Measurements from ENCODE around the gene SLC50A1.
A peak's percentile ranks its signal among the peaks of the same experiment; 100 is the strongest.
"Not testable (repeated sequence)": the region's sequence is repeated elsewhere in the genome, so short reads cannot be mapped to it uniquely, and the experiment has no call there.

The SLC50A1 gene

GRCh38 chr1:155137154-155137949 lies 1.7 kb downstream of the SLC50A1 start:
- DNase-seq = no peak

DNA sequence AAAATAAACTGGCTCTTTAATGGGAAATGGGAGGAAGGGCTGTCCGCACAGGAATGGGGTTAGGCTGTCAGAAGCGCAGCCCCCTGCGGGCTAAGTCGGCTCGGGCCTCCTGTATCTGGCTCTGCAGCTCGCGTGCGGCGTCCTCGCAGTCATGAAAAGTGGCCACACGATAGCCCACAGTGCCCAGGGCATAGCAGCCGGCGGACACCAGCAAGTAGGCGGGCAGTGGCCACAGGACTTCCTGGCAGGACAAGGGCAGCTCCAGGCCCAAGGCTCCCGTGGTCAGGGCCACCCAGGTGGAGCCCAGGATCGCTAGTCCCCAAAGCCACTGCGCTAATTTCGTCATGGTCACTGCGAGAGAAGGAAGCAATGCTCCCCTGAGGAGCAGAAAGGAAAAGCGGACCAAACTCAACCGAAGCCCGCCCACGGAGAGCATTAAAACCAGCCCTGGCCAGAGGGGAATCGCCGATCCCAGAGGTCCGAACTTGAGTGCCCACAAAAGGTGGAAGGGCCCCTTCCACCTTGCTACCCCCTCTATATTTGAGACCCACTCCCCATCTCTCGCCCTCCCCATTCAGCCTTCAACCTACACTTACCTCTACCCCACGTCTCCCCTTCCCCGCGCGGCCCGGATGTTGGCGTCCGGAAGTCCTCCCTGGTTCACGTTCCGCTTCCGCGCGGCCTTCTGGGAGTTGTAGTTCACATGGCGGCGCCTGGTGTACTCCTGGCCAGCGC lies 4.4 kb downstream of the SLC50A1 start, which contains the start of gene DPM3:
Gene DPM3 (minus strand): TSS at position 637 of the 735 bp plus-strand sequence. CDS start 291 bp downstream, at position 346.
- DNase-seq = peak; percentile 94

- DNase-seq = no peak
Measured at GRCh38 chr1:155140630-155140953, 4.9 kb downstream of the SLC50A1 start.

- DNase-seq = no peak
Measured at GRCh38 chr1:155141749-155142148, 6.1 kb downstream of the SLC50A1 start.

- no peak for DNase-seq
Measured at GRCh38 chr1:155145491-155145890, 9.8 kb downstream of the SLC50A1 start.

GRCh38 chr1:155155996-155156643 lies 20.5 kb downstream of the SLC50A1 start:
- not testable (repeated sequence) for DNase-seq

GRCh38 chr1:155158991-155159390 lies 23.3 kb downstream of the SLC50A1 start:
- no peak for DNase-seq

DNA sequence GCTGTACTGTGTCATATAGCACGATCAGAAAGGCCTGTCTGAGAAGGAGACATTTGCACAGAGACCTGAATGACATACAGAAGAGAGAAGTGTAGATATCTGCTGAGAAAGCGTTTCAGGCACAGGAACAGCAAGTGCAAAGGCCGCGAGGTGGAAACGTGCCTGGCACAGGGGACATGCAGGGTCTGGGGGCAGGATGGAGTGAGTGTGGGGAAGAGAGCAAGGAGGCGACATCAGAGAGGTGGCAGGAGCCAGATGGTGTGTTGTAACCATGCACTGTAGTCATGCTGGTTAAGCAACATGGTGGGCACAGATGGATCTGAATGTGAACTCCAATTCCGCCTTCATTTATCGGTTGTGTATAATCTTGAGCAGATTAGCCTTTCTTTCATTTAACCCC lies 24.5 kb downstream of the SLC50A1 start:
- DNase-seq = no peak

DNA sequence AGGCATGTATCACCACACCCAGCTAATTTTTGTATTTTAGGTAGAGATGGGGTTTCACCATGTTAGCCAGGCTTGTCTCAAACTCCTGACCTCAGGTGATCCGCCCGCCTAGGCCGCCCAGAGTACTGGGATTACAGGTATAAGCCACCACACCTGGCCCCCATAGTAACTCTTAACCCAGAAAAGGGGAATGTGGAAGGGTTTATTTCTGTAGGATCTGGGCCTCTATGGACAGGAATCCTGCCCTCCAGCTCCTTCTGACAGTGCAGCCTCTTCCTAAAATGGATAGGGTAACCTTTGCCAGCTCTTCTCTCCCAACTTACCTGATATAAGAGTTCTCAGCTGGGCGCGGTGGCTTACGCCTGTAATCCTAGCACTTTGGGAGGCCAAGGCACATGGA lies 27.0 kb downstream of the SLC50A1 start:
- not testable (repeated sequence) for DNase-seq

GRCh38 chr1:155163785-155164184 lies 28.1 kb downstream of the SLC50A1 start:
- not testable (repeated sequence) for DNase-seq

DNA sequence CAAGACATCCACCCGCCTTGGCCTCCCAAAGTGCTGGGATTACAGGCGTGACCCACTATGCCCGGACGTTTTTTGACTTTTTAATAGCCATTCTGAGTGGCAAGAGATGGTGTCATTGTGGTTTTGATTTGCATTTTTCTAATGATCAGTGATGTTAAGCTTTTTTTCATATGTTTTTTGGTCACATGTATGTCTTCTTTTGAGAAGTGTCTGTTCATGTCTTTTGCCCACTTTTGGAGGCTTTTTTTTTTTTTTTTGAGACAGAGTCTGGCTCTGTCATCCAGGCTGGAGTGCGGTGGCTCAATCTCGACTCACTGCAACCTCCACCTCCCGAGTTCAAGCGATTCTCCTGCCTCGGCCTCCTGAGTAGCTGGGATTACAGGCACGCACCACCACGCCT lies 29.0 kb downstream of the SLC50A1 start:
- not testable (repeated sequence) for DNase-seq

DNA sequence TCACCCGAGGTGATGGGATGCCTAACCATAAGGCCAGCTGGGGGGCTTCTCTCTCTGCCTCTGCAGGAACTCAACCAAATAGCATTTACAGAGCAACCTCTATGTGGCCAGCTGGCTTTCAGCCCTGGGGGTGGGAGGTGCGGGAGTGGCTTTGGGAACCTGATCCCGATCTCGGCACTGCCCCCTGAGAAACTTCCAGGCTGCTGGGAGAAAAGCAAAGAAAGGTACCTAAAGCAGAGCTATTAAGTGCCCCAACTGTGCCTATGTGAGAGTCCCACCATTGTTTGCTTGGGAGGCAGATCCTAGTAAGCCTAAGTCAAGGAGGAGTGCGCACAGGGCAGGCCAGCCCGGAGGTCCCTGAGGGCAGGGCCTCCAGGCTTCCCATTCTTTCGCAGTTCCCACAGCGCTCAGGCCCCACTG lies 30.4 kb downstream of the SLC50A1 start:
- DNase-seq = no peak

DNA sequence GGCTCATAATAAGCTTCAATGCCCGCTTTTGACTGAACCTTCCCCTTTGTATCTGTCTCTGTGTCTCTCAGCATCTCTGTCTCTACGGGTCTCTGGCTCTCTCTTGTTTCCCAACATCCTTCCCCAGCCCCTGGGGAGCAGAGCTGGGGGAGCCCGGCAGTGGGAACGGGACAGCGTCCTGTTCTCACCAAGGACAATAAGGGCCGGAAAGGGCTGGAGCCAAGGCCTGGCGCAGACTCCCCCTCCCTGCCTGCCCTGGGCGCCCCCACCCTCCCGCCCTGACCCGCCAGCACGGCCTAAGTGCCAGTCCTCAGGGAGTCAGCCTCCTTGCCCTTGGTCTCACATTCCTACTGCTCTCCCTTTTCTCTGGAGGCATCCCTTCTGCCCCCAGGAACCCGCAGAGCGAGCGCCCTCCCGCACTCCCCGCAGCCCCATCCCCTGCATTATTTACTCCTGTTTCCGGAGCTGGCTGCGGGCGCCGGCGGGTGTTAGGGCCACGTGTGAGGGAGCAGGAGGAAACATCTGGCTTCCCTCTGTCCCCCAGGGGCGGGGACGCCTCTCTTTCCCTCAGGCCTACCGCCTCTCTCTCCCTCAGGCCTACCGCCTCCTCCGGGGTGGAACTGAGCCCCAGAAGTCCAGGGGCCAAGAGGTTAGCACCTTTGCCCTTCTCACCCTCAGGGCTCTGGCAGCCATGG lies 31.0 kb downstream of the SLC50A1 start:
- DNase-seq = no peak

DNA sequence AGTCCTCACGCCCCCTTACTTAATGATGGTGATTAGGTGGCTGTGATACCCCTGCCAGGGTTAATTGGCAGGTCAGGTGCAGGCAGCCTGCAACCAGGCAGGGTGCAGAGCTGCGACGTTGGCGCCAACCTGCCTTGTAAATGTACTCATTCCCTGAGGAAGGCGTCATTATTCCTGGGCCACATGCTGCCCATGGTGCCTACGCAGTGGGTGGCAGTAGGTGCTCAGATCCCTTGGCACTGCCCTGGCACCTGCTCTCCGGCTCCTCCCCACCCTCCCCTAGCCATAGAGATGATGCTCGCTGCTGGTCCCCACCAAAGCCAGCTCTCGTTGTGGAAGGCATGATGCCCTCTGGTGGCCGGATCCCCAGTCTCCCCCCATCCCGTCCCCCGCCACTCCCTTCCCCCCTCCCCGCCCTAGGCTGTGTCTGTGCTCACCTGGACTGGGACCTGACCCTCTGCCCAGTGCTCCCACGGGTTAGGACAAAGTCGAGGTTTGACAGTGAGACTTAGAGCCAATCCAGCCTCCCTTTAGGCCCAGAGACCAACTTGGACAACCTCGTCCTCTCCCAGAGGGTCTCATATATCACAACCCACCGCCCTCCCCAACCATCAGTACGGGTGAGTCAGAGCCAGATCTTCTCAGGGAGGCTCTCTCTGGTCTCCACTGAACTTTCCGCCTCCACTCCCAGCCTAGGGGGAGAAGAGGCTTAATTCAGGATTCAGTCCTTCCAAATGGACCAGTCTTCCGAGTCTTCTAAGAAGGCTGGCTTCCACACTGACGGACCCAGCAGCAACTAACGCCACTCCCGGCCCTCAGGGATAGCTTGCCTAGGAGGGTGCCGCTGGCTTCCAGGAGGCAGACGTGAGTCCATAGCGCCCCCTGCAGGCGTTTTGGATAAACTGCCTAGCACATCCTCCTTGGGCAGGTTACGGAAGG lies 31.8 kb downstream of the SLC50A1 start:
- peak; percentile 89 for DNase-seq

DNA sequence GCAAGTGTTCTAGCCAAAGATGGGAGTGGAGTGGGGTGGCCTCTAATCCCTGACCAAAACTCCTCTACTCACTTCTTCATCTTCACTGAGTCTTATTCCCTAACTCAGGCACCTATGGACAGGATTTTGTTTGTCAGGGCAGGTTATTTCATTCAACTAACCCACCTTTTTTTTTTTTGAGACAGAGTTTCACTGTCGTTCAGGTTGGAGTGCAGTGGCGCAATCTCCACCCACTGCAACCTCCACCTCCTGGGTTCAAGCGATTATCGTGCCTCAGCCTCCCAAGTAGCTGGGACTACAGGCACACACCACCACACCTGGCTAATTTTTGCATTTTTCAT lies 32.4 kb downstream of the SLC50A1 start:
- not testable (repeated sequence) for DNase-seq

DNA sequence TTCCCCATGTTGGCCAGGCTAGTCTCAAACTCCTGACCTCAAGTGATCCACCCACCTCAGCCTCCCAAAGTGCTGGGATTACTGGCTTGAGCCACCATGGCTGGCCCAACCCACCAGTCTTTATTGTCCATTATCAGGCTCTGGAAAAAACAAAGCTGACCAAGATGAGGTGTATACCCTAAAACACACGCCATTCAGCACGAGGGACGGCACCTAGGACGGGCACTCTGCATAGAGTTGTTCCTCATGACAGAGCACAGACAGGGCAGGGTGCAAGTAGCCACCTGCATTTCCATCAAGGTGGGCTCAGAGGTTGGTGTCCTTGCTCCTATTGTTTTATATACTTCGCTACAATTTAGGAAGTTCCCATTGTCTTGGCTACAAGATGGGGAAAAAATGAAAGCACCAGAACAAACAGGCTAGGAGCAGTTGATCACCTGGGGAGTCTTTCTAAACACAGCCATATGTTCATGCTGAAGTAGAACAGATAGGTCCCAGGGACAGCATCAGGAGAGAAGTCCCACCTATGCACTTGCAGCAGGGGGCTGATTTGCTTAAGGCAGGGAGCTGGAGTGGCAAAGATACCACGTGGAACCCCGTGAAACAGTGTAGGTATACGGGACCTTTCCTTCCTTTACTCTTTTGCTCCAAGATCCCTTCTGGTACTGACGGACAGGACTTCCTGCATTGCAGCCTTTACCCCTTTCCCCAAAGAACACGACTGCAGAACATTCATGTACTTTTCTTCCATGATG lies 33.0 kb downstream of the SLC50A1 start:
- DNase-seq = no peak

DNA sequence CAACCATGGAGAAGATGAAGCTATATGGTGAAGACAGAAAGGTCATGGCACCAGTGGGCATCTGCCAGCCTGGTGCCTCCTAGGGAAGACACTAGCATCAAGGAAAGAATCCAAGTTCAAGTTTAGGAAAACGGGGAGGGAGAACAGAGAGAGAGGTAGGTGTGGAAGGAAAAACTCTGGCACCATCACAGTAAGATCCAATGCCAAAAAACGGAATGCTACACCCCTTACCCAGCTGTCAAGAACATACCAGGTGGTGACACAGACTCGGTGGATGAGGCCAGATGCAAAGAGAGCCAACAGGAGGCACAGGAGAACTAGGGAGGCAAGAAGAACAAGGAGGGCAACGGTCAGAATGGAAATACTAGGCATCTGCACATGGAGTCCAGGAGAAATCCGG lies 33.9 kb downstream of the SLC50A1 start:
- no peak for DNase-seq

GRCh38 chr1:155170101-155170785 lies 34.6 kb downstream of the SLC50A1 start:
- no peak for DNase-seq

- DNase-seq = no peak
Measured at GRCh38 chr1:155170806-155171205, 35.2 kb downstream of the SLC50A1 start.

GRCh38 chr1:155171836-155172731 lies 36.4 kb downstream of the SLC50A1 start:
- no peak for DNase-seq
